HepG2 (cell line): Measurements from ENCODE around the gene C20orf144. TPM values are rescaled to one million over a fixed set of nuclear protein-coding genes. Genes with fewer than 3 reads are reported as not detected.

ENCODE experiments used
- DMAP1 ChIP-seq: IDR thresholded peaks from 2 replicates; pipeline ENCODE4 v1.6.1; 2016
- DR1 ChIP-seq: sonication (generic); formaldehyde crosslinking; IDR thresholded peaks from 2 replicates; pipeline ENCODE4 v1.8.0; 2021; ENCODE audit warnings: mild to moderate bottlenecking, missing genetic modification reagents, inconsistent platforms
- FOSL2 ChIP-seq: sonication (generic); formaldehyde crosslinking; IDR thresholded peaks from 2 replicates; pipeline ENCODE4 v1.4.0; 2020; ENCODE audit warnings: missing genetic modification reagents
- FOXC1 ChIP-seq: sonication (generic); formaldehyde crosslinking; IDR thresholded peaks from 2 replicates; pipeline ENCODE4 v1.8.0; 2022; ENCODE audit warnings: mild to moderate bottlenecking, missing genetic modification reagents, borderline replicate concordance
- FOXK1 ChIP-seq: sonication (generic); formaldehyde crosslinking; IDR thresholded peaks from 2 replicates; pipeline ENCODE4 v1.4.0; 2020; ENCODE audit warnings: low read depth, missing genetic modification reagents, borderline replicate concordance
- GABPA ChIP-seq, 2 experiments: IDR thresholded peaks; 2 replicates each; pipeline ENCODE4 v1.6.1; 2011 to 2016; ENCODE audit warnings: low read depth in 2 of 2, low read length in 1 of 2, missing biosample characterization in 1 of 2, missing genetic modification characterization in 1 of 2
- KDM2A ChIP-seq: sonication (generic); formaldehyde crosslinking; IDR thresholded peaks from 2 replicates; pipeline ENCODE4 v1.4.0; 2020; ENCODE audit warnings: low read depth, missing genetic modification reagents, borderline replicate concordance
- MAFF ChIP-seq: IDR thresholded peaks from 2 replicates; pipeline ENCODE4 v1.6.1; 2011; ENCODE audit warnings: low read depth, low read length, improper control_type of control experiment
- MEIS1 ChIP-seq: sonication (generic); formaldehyde crosslinking; IDR thresholded peaks from 2 replicates; pipeline ENCODE4 v1.9.0; 2021; ENCODE audit warnings: mild to moderate bottlenecking, missing genetic modification reagents, moderate library complexity, borderline replicate concordance
- NFKBIZ ChIP-seq: IDR thresholded peaks from 2 replicates; pipeline ENCODE4 v1.6.1; 2018; ENCODE audit warnings: missing genetic modification reagents, missing compliant biosample characterization
- NONO ChIP-seq, 2 experiments: fragments of 450-650 bp in 1 of 2; sonication (generic) in 1 of 2; formaldehyde crosslinking in 1 of 2; IDR thresholded peaks in 1 of 2; conservative IDR thresholded peaks in 1 of 2; 2 replicates each; pipeline versions ENCODE4 v1.6.1 to v1.8.0; 2017 to 2022; ENCODE audit warnings: mild to moderate bottlenecking in 1 of 2, missing genetic modification reagents in 1 of 2, moderate library complexity in 1 of 2
- POGZ ChIP-seq: sonication (generic); formaldehyde crosslinking; IDR thresholded peaks from 2 replicates; pipeline ENCODE4 v1.4.0; 2020; ENCODE audit warnings: mild to moderate bottlenecking, missing genetic modification reagents
- PRPF4 ChIP-seq: fragments of 200-400 bp; formaldehyde crosslinking; IDR thresholded peaks from 2 replicates; pipeline ENCODE4 v1.6.1; 2016; ENCODE audit warnings: low read length, low read depth; ENCODE audit not compliant: poor library complexity, severe bottlenecking
- RFXAP ChIP-seq: sonication (generic); formaldehyde crosslinking; IDR thresholded peaks from 2 replicates; pipeline ENCODE4 v1.4.0; 2020; ENCODE audit warnings: missing genetic modification reagents, borderline replicate concordance
- SRF ChIP-seq: IDR thresholded peaks from 2 replicates; pipeline ENCODE4 v1.6.1; 2011; ENCODE audit warnings: mild to moderate bottlenecking, low read depth, low read length, moderate library complexity
- ZNF274 ChIP-seq: sonication (generic); formaldehyde crosslinking; IDR thresholded peaks from 2 replicates; pipeline ENCODE4 v1.5.1; 2020; ENCODE audit warnings: mild to moderate bottlenecking, missing genetic modification reagents
- ZNF501 ChIP-seq: sonication (generic); formaldehyde crosslinking; IDR thresholded peaks from 2 replicates; pipeline ENCODE4 v1.5.1; 2020; ENCODE audit warnings: mild to moderate bottlenecking, moderate library complexity, missing genetic modification reagents
- ZNF549 ChIP-seq: sonication (generic); formaldehyde crosslinking; IDR thresholded peaks from 2 replicates; pipeline ENCODE4 v1.5.0; 2020; ENCODE audit warnings: missing genetic modification reagents
- ZNF768 ChIP-seq: sonication (generic); formaldehyde crosslinking; IDR thresholded peaks from 2 replicates; pipeline ENCODE4 v1.4.0; 2020; ENCODE audit warnings: missing genetic modification reagents
- polyA plus RNA-seq, 8 experiments: library from polyadenylated mRNA; depleted of rRNA in 3 of 8; stranded (reverse) in 7 of 8; unstranded in 1 of 8; fragments of >200 nt; fragmentation: Illumina TruSeq in 4 of 8; extraction: Trizol in 4 of 8; gene quantifications; 2 replicates each; pipeline versions ENCODE4 v1.2.1 to v1.2.3, GENCODE V29; 2011 to 2016; ENCODE audit warnings: low read depth in 4 of 8, missing spikeins in 1 of 8, mixed read lengths in 1 of 8; ENCODE audit not compliant: insufficient read depth in 1 of 8
- total RNA-seq, 5 experiments: library from RNA; depleted of rRNA; stranded (reverse); fragments of >200 nt; fragmentation: Illumina TruSeq; extraction: Trizol; gene quantifications; 2 replicates each; pipeline ENCODE4 v1.2.3, GENCODE V29; 2016; ENCODE audit warnings: low read depth in 1 of 5
- TF ChIP-seq, protein P1 (sequence below): IDR thresholded peaks from 2 replicates; pipeline ENCODE4 v1.6.1; 2016; ENCODE audit warnings: low read depth, control low read depth
- TF ChIP-seq, protein P2 (sequence below): sonication (generic); formaldehyde crosslinking; IDR thresholded peaks from 2 replicates; pipeline ENCODE4 v1.5.0; 2020; ENCODE audit warnings: missing genetic modification reagents, mild to moderate bottlenecking, borderline replicate concordance
- TF ChIP-seq, protein P3 (sequence below): sonication (generic); formaldehyde crosslinking; IDR thresholded peaks from 2 replicates; pipeline ENCODE4 v1.4.0; 2020; ENCODE audit warnings: missing genetic modification reagents, borderline replicate concordance
- TF ChIP-seq, protein P4 (sequence below): sonication (generic); formaldehyde crosslinking; IDR thresholded peaks from 2 replicates; pipeline ENCODE4 v1.8.1; 2023; ENCODE audit warnings: mild to moderate bottlenecking, inconsistent platforms, moderate library complexity, missing genetic modification reagents, borderline replicate concordance

C20orf144 gene
- total and polyA plus RNA-seq, 2 of the 13 experiments (the other 11 are each of a cell fraction or from before 2014, with no cell fraction given), result 0.09 to 0.16 TPM

DNA sequence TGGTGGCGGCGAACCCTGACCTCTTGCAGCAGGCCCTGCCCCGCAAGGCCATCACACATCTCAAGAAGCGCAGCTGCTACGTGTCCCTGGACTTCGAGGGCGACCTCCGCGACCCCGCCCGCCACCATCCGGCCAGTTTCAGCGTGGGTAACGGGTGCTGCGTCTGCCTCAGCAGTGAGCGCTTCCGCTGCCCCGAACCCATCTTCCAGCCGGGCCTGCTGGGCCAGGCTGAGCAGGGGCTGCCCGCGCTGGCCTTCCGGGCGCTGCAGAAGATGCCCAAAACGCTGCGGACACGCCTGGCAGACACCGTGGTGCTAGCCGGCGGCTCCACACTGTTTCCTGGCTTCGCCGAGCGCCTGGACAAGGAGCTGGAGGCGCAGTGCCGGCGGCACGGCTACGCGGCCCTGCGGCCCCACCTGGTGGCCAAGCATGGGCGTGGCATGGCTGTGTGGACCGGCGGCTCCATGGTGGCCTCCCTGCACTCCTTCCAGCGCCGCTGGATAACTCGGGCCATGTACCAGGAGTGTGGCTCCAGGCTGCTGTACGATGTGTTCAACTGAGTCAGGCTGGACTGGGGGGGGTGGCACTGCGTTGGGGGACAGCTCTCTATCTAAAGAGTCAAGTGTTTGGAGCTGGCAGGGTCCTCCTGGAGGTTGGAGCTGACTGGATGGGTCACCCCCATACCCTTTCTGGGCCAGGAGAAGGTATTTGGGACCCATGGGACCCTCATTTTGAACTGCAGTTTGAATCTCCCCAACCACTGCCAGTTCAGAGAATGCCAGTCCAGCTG is 5.7 kb downstream of the C20orf144 start (continued):
- TF ChIP-seq ZNF549 (CRISPR knock-in tag), result no peak
- TF ChIP-seq PRPF4, result peak; percentile 71
- TF ChIP-seq, protein P1, sequence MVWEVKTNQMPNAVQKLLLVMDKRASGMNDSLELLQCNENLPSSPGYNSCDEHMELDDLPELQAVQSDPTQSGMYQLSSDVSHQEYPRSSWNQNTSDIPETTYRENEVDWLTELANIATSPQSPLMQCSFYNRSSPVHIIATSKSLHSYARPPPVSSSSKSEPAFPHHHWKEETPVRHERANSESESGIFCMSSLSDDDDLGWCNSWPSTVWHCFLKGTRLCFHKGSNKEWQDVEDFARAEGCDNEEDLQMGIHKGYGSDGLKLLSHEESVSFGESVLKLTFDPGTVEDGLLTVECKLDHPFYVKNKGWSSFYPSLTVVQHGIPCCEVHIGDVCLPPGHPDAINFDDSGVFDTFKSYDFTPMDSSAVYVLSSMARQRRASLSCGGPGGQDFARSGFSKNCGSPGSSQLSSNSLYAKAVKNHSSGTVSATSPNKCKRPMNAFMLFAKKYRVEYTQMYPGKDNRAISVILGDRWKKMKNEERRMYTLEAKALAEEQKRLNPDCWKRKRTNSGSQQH (CRISPR knock-in tag), result no peak
- TF ChIP-seq, protein P2, sequence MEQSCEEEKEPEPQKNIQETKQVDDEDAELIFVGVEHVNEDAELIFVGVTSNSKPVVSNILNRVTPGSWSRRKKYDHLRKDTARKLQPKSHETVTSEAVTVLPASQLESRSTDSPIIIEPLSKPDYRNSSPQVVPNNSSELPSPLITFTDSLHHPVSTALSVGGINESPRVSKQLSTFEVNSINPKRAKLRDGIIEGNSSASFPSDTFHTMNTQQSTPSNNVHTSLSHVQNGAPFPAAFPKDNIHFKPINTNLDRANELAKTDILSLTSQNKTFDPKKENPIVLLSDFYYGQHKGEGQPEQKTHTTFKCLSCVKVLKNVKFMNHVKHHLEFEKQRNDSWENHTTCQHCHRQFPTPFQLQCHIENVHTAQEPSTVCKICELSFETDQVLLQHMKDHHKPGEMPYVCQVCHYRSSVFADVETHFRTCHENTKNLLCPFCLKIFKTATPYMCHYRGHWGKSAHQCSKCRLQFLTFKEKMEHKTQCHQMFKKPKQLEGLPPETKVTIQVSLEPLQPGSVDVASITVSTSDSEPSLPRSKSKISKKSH (CRISPR knock-in tag), result no peak
- TF ChIP-seq NONO (IDR thresholded peaks at IDR 0.05), result no peak
- TF ChIP-seq NONO (CRISPR knock-in tag; conservative IDR thresholded peaks at IDR 0.05), result 0 out of 2 replicates have a peak, but pooled peaks have one; percentile 52
- TF ChIP-seq DR1 (CRISPR knock-in tag), result no peak
- no peak for TF ChIP-seq SRF
- peak; percentile 51; the same call in 1 of the 2 replicates for TF ChIP-seq KDM2A (CRISPR knock-in tag)
- TF ChIP-seq, protein P3, sequence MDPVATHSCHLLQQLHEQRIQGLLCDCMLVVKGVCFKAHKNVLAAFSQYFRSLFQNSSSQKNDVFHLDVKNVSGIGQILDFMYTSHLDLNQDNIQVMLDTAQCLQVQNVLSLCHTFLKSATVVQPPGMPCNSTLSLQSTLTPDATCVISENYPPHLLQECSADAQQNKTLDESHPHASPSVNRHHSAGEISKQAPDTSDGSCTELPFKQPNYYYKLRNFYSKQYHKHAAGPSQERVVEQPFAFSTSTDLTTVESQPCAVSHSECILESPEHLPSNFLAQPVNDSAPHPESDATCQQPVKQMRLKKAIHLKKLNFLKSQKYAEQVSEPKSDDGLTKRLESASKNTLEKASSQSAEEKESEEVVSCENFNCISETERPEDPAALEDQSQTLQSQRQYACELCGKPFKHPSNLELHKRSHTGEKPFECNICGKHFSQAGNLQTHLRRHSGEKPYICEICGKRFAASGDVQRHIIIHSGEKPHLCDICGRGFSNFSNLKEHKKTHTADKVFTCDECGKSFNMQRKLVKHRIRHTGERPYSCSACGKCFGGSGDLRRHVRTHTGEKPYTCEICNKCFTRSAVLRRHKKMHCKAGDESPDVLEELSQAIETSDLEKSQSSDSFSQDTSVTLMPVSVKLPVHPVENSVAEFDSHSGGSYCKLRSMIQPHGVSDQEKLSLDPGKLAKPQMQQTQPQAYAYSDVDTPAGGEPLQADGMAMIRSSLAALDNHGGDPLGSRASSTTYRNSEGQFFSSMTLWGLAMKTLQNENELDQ, result no peak
- TF ChIP-seq GABPA (IDR thresholded peaks at IDR 0.05; ENCODE audit: low read depth, low read length), result no peak
- TF ChIP-seq GABPA (CRISPR knock-in tag; IDR thresholded peaks at IDR 0.05; ENCODE audit: low read depth), result no peak
- TF ChIP-seq FOXC1 (CRISPR knock-in tag), result peak; percentile 63; the same call in 1 of the 2 replicates
- TF ChIP-seq RFXAP (CRISPR knock-in tag), result no peak
- TF ChIP-seq ZNF768 (CRISPR knock-in tag), result peak; percentile 7; the same call in 1 of the 2 replicates
- TF ChIP-seq ZNF501 (CRISPR knock-in tag), result peak; percentile 67
- TF ChIP-seq FOXK1 (CRISPR knock-in tag), result no peak
- no peak for TF ChIP-seq DMAP1 (CRISPR knock-in tag)
- TF ChIP-seq POGZ, result peak; percentile 65; the same call in 1 of the 2 replicates
- TF ChIP-seq, protein P4, sequence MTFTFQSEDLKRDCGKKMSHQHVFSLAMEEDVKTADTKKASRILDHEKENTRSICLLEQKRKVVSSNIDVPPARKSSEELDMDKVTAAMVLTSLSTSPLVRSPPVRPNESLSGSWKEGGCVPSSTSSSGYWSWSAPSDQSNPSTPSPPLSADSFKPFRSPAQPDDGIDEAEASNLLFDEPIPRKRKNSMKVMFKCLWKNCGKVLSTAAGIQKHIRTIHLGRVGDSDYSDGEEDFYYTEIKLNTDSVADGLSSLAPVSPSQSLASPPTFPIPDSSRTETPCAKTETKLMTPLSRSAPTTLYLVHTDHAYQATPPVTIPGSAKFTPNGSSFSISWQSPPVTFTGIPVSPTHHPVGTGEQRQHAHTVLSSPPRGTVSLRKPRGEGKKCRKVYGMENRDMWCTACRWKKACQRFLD, result no peak
- 0 out of 2 replicates have a peak, but pooled peaks have one; percentile 27 for TF ChIP-seq ZNF274
- TF ChIP-seq MAFF, result no peak
- peak; percentile 33; the same call in 1 of the 2 replicates for TF ChIP-seq FOSL2 (CRISPR knock-in tag)
- TF ChIP-seq NFKBIZ (CRISPR knock-in tag), result no peak
- 0 out of 2 replicates have a peak, but pooled peaks have one; percentile 53 for TF ChIP-seq MEIS1 (CRISPR knock-in tag)
